NCI-H1436 (cell line): ENCODE measurements around the gene RMI1.

Experiments
- DNase-seq: peaks from one replicate; lab custom pipeline; 2025; lab: John Stamatoyannopoulos, UW

The RMI1 gene

DNA sequence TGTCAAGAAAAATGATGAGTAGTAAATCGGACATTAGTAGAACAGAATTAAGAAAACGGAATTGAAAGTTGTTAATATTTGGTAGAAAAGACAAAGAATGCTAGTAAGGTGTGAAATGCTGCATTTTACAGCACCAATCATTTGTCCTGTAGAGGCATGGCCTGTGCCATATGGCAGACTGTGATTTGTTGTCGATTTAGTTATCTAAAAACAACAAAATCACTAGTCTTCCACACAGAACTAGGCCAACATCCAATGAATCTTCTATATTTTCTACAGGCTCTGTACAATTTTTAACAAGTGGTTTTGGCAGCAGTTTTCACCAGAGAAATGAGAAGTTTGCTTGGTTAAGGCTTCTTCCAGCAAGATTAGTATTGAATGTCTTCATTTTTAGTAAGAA lies 11.0 kb upstream of the RMI1 start:
- DNase-seq: no peak

- no peak for DNase-seq
Observed at GRCh38 chr9:83971485-83971884, 9.1 kb upstream of the RMI1 start.

DNA sequence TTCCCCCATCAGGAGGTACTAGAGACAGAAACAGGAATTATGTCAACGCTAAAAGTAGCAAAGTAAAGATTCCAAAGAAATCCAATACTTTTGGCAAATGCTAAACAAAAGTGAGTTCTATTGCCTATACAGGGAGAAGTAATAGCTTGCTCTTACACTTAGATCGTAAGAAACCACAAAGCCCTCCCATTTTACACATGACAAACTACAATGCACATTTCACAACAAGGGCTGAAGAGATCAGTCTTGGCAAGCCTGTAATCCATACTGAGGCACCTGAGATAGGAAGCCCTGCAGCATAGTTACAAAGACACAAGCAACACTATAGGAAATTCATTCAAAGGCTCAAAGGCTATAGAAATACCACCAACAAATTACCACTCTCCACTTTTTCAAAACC lies 8.3 kb upstream of the RMI1 start:
- DNase-seq: no peak

- no peak for DNase-seq
Observed at GRCh38 chr9:83975300-83975699, 5.3 kb upstream of the RMI1 start.

GRCh38 chr9:83976372-83976771 lies 4.2 kb upstream of the RMI1 start:
- DNase-seq: no peak

GRCh38 chr9:83977196-83977595 lies 3.4 kb upstream of the RMI1 start:
- no peak for DNase-seq

DNA sequence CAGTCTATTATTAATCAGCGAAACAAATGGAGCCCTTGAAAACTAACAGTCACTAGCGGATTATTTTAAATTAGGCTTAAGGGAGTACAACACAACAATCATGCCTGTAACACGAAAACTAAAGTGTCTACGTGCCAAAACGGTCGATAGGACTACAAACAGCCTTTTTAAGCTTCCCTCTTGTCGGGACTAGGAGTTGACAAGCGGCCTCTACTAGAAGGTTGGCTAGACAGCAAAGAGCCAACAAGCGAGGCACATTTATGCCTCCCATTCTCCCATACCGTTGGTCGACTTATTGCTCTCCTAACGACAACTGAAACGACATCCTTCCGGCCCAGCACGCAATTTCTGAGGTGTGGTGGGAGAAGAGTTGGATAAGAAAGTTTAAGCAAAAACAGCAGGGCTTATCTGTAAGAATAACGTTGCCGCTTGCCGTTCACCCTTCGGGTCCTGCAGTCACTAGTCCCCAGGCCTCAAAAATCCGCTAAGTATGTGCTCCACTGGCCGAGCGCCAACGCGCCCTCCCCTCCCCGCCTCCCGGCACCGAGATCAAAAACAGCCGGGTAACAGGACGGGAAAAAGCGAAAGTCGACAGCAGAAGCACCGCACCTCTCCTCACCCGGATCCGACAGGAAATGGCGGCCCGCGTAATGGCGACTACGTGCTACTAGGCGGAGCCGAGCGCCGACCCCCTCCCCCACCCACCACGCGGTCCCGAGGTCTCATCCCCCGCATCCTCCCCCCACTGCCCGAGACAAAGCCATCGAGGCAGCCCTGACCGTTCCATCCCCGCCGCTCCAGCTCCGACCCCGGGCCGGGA lies 1.4 kb upstream of the RMI1 start:
- DNase-seq: peak; percentile 88

- peak; percentile 98 for DNase-seq
Observed at GRCh38 chr9:83979812-83980394, 702 bp upstream of the RMI1 start, which contains the start of gene HNRNPK. HNRNPK (minus strand) TSS chr9:83980215; CDS start chr9:83978252, 1,963 bp downstream.

- peak; percentile 55 for DNase-seq
Observed at GRCh38 chr9:83981126-83981871, 694 bp downstream of the RMI1 start.

- DNase-seq: no peak
Observed at GRCh38 chr9:83986195-83986594, 5.6 kb downstream of the RMI1 start.

- no peak for DNase-seq
Observed at GRCh38 chr9:83986765-83987401, 6.3 kb downstream of the RMI1 start.

DNA sequence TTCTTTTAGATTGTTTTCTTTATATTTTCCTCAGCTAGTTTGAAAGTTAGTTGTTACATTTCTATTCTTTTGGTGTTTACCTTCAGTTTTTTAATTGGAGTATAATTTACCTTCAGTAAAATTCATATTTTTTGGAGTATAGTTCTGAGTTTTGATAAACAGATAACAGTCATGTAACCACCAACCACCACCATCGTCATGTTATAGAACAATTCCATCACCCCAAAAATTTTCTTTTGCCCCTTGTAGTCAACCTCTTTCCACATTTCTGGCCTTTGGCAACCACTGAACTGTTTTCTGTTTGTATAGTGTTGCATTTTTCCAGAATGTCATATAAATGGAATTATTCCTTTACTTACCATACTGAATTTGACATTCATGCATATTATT lies 6.8 kb downstream of the RMI1 start:
- no peak for DNase-seq

DNA sequence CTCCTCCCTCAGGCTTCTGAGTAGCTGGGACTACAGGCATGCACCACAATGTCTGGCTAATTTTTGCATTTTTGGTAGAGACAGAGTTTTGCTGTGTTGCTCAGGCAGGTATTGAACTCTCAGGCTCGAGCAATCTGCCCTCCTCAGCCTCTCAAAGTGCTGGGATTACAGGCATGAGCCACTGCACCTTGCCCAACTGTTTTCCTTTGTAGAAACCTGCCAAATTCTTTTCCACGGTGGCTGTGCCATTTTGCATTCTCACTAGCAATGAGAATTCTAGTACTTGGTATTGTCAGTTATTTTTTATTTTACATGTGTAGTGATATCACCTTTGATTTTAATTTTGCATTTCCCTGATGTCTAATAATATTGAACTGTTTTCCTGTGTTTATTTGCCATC lies 7.8 kb downstream of the RMI1 start:
- no peak for DNase-seq

DNA sequence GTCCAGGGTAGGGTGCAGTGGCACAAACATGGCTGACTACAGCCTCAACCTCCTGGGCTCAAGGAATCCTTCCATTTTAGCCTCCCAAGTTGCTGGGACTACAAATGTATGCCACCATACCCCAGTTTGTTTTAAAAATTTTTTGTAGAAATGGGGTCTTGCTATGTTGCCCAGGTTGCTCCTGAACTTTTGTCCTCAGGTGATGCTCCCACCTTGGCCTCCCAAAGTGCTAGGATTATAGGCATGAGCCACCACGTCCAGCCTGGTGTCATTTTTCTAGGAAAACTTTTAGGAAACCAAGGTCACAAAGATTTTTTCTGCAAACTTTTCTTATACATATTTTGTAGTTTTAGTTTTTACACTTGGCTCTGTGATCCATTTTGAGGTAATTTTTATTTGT lies 10.8 kb downstream of the RMI1 start:
- DNase-seq: no peak

DNA sequence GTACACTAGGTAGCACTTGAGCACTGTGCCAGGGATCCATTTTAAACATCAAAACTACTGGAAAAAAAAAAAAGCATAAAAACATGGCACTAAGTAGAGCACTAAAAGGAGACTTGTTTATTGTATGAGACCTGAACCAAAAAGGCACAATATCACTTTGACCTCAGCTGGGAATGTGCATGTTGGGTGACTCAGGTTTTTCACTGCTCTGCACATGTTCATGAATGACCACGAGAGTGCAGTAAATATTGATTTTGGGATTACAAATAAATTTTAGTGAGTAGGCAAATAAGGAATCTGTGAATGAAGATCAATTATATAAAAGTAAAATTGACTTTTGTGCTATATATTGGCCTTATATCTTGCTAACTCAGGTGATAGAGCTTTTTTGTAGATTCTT lies 11.8 kb downstream of the RMI1 start:
- DNase-seq: no peak

- no peak for DNase-seq
Observed at GRCh38 chr9:83992901-83993300, 12.3 kb downstream of the RMI1 start.

DNA sequence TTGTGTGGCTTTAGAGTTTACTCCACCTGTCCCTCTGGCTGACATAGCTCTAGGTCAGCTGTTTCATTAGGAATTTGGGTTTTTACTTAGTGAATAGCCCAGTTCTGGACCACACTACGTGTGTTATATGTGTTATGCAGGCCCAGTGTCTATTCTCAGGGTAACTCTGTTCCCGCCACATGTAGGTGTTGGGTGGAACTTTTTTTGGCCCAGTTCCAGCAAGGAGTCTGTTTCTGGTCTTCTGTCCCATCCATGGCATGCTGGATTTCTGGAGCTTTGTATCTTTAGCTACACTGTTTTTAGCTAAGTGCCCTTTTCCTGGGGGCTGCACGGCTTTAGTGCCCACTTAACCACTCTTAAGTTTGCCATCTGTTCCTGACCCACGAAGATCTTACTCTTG lies 15.5 kb downstream of the RMI1 start:
- no peak for DNase-seq

DNA sequence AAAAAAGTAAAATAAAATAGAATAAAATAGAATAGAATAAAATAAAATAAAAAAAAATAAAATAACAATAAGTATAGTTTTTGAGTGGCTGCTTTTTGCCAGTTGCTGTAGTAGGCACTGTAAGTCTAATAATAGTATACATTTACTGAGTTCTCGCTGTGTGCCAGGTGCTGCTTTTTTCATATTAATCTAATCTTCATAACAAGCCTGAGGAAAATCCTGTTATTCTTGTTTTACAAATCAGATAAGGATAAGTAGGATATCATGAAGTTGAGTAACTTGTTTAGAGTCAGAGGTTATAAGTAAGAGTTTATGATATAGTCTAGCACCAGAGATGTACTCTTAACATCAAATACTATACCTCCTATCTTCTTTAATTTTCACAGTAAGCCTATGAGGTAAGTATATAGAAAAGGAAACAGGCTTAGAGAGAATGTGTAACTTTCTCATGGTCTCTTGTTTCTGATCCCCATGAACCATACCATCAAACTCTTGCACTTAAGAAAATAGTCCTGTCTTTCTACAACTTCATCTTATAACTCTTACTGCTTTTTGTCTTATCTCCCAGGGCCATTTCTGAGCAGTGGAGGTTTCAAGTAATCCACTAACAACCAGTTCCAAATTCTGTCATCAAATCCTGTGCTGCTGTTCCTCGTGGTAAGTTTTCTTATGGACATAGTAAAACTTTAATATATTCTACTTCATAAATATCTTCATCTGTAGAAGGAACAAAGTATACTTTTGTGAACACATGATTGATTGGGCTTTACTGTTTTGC lies 18.7 kb downstream of the RMI1 start:
- DNase-seq: no peak

GRCh38 chr9:84000186-84000585 lies 19.6 kb downstream of the RMI1 start:
- DNase-seq: no peak

DNA sequence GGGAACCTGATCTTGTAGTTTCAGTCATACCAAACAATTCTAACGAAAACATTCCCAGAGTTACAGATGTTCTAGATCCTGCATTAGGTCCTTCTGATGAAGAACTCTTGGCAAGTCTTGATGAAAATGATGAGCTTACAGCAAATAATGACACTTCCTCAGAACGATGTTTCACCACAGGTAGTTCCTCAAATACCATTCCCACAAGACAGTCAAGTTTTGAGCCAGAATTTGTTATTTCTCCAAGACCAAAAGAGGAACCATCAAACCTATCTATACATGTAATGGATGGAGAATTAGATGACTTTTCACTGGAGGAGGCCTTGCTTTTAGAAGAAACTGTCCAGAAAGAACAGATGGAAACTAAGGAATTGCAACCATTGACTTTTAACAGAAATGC lies 21.0 kb downstream of the RMI1 start:
- DNase-seq: no peak

DNA sequence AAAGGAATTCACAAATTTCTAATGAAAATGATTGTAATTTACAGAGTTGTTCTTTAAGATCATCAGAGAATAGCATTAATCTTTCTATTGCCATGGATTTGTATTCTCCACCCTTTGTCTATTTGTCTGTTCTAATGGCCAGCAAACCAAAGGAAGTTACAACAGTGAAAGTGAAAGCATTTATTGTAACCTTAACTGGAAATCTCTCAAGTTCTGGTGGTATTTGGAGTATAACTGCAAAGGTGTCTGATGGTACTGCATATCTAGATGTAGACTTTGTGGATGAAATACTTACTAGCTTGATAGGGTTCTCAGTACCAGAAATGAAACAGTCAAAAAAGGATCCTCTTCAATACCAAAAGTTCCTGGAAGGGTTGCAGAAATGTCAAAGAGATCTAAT lies 21.7 kb downstream of the RMI1 start:
- no peak for DNase-seq

- no peak for DNase-seq
Observed at GRCh38 chr9:84003246-84003645, 22.6 kb downstream of the RMI1 start.
